ENCODE data around the gene FADS6.
"Not testable (repeated sequence)": the region's sequence is repeated elsewhere in the genome, so short reads cannot be mapped to it uniquely, and the experiment has no call there.

The FADS6 gene

GRCh38 chr17:74920642-74921025 is 27.2 kb upstream of the FADS6 start:
- DNase-seq: no peak

- DNase-seq: no peak
Measured at GRCh38 chr17:74920306-74920620, 26.8 kb upstream of the FADS6 start.

- no peak for DNase-seq
Measured at GRCh38 chr17:74919440-74920305, 26.2 kb upstream of the FADS6 start.

- no peak for DNase-seq
Measured at GRCh38 chr17:74918906-74919305, 25.5 kb upstream of the FADS6 start.

- peak; percentile 32 for DNase-seq
Measured at GRCh38 chr17:74917430-74917829, 24.0 kb upstream of the FADS6 start.

- no peak for DNase-seq
Measured at GRCh38 chr17:74916851-74917199, 23.4 kb upstream of the FADS6 start.

GRCh38 chr17:74916136-74916850 is 22.9 kb upstream of the FADS6 start:
- no peak for DNase-seq

- DNase-seq: not testable (repeated sequence)
Measured at GRCh38 chr17:74911423-74911822, 18.0 kb upstream of the FADS6 start.

GRCh38 chr17:74909097-74909496 is 15.7 kb upstream of the FADS6 start:
- DNase-seq: not testable (repeated sequence)

- no peak for DNase-seq
Measured at GRCh38 chr17:74907012-74907411, 13.6 kb upstream of the FADS6 start.

- DNase-seq: not testable (repeated sequence)
Measured at GRCh38 chr17:74906214-74906793, 12.9 kb upstream of the FADS6 start.

- DNase-seq: no peak
Measured at GRCh38 chr17:74904687-74905409, 11.4 kb upstream of the FADS6 start.

GRCh38 chr17:74903671-74904070 is 10.2 kb upstream of the FADS6 start:
- DNase-seq: no peak

GRCh38 chr17:74903034-74903433 is 9.6 kb upstream of the FADS6 start:
- no peak for DNase-seq

- no peak for DNase-seq
Measured at GRCh38 chr17:74901353-74902135, 8.1 kb upstream of the FADS6 start.

- no peak for DNase-seq
Measured at GRCh38 chr17:74900208-74900607, 6.8 kb upstream of the FADS6 start.

GRCh38 chr17:74898376-74898946 is 5.0 kb upstream of the FADS6 start:
- no peak for DNase-seq

- no peak for DNase-seq
Measured at GRCh38 chr17:74893936-74894671, 671 bp upstream of the FADS6 start.

GRCh38 chr17:74892013-74892841 is 1.2 kb downstream of the FADS6 start:
- DNase-seq: no peak

GRCh38 chr17:74890554-74890953 is 2.9 kb downstream of the FADS6 start:
- DNase-seq: no peak

- no peak for DNase-seq
Measured at GRCh38 chr17:74888469-74888868, 5.0 kb downstream of the FADS6 start.
